Measurements from ENCODE around the gene PGA4. TPM values are rescaled to one million over a fixed set of nuclear protein-coding genes. Genes with fewer than 3 reads are reported as not detected.

PGA4 gene
- total and polyA plus RNA-seq, 2 of the 8 experiments (the other 6 are each of a cell fraction or from before 2014, with no cell fraction given): 1.3 TPM; not detected in 1

DNA sequence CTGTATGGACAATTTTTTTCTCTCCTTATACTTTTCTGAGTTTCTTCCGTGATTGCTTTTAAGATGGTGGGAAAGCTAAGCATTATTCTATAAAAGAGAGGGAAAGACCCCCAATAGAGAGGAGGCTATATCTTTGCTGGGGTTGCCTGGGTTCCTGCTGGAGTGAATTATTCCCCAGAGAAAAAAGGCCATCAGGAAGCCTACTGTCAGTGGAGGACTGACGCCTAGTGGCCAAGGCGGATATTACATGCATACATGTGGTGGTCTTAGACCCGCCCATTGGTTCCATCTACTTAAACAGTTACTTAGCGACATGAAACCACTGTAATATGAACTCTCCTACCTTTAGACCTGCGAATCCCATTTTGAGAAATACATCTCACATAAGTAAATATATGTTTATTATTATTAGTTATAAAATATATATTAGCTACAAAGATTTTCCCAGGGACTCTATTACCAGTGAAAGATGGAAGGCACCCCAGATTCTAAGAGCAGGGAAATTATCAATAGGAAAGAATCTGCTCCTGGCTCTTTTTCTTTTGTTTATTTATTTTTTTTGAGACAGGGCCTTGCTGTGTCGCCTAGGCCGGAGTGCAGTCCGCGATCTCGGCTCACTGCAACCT, 34.5 kb upstream of the PGA4 start:
- no peaks in the 10 kb centered on the region for H3K79me1 ChIP-seq (ENCODE audit: low read depth, low read length)
- no peaks in the 10 kb centered on the region for H3K27me3 ChIP-seq (replicated peaks in 1 of 4; ENCODE audit: control insufficient read depth in 3 of 4, extremely low read depth in 1 of 4, insufficient read depth in 3 of 4, low read length in 3 of 4)
- no peak overlapping the region for H3K4ac ChIP-seq (replicated peaks; ENCODE audit: insufficient read length, low read depth, low read length)
- no peaks in the 10 kb centered on the region for H3K23me2 ChIP-seq (ENCODE audit: low read depth, low read length)
- no peak overlapping the region for H3K23ac ChIP-seq (ENCODE audit: insufficient read length)
- TF ChIP-seq, protein P1, sequence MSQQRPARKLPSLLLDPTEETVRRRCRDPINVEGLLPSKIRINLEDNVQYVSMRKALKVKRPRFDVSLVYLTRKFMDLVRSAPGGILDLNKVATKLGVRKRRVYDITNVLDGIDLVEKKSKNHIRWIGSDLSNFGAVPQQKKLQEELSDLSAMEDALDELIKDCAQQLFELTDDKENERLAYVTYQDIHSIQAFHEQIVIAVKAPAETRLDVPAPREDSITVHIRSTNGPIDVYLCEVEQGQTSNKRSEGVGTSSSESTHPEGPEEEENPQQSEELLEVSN (IDR thresholded peaks at IDR 0.05): no peak
- TF ChIP-seq RAD21 (IDR thresholded peaks at IDR 0.05 in 1 of 2, conservative IDR thresholded peaks at IDR 0.05 in 1 of 2; ENCODE audit: low read depth in 2 of 2, low read length in 2 of 2): peak; percentile 96 to 97
- TF ChIP-seq CTCF (IDR thresholded peaks at IDR 0.05; ENCODE audit: control extremely low read depth in 1 of 3, insufficient read depth in 1 of 3, low read depth in 1 of 3, low read length in 3 of 3): peak; percentile 80 to 93 (median 89)
- 0 out of 2 replicates have a peak, but pooled peaks have one; percentile 25 for TF ChIP-seq JUND (IDR thresholded peaks at IDR 0.05; ENCODE audit: low read length)
- TF ChIP-seq USF2 (IDR thresholded peaks at IDR 0.05; ENCODE audit: low read length): no peak
- TF ChIP-seq POLR2AphosphoS5 (IDR thresholded peaks at IDR 0.05; ENCODE audit: low read depth, low read length): no peak
- 0 out of 2 replicates have a peak, but pooled peaks have one; percentile 15 for TF ChIP-seq CREB1 (IDR thresholded peaks at IDR 0.05)
- no peak for TF ChIP-seq SRF (IDR thresholded peaks at IDR 0.05; ENCODE audit: low read depth, low read length)
- no peak overlapping the region for H2BK5ac ChIP-seq (ENCODE audit: low read depth, low read length)
- 41% methylated on average over 11 of the region's 11 CpGs; no CpG with 5 or more reads in 1 of the 2 experiments for WGBS, 2 experiments (ENCODE audit: extremely low coverage in 1 of 2, insufficient coverage in 1 of 2, insufficient read length in 1 of 2, insufficient replicate concordance in 2 of 2, low coverage in 1 of 2, low lambda C conversion rate in 2 of 2, missing lambda C conversion rate in 1 of 2)
- H3K36me3 ChIP-seq (ENCODE audit: control insufficient read depth in 2 of 4, insufficient read depth in 4 of 4, low read length in 3 of 4): no peaks in the 10 kb centered on the region
- no peak overlapping the region for H3K18ac ChIP-seq (ENCODE audit: extremely low read depth, low read length)
- H2AK5ac ChIP-seq (ENCODE audit: low read depth, low read length): no peak overlapping the region
- H2BK120ac ChIP-seq (replicated peaks; ENCODE audit: low read depth, low read length): no peak overlapping the region
- no peak overlapping the region for H2AFZ ChIP-seq (ENCODE audit: low read length)
- CTCF ChIA-PET (ENCODE audit: partially characterized antibody): interaction anchor here (0.7 to 5.0 kb wide), 39 partner anchors 9 to 350 kb away, joined by 3 to 38 read pairs (median 4); partner anchors contain the start of genes CD6 and VPS37C
- H4K5ac ChIP-seq (ENCODE audit: insufficient read length, low read depth, low read length): no peak overlapping the region
- H3K79me2 ChIP-seq (ENCODE audit: control insufficient read depth in 1 of 2, insufficient read depth in 2 of 2, low read length in 2 of 2): no peaks in the 10 kb centered on the region
- no peak overlapping the region for H2BK12ac ChIP-seq (ENCODE audit: low read depth, low read length)
- H3K9ac ChIP-seq (replicated peaks in 1 of 4; ENCODE audit: extremely low read depth in 1 of 4, low read depth in 3 of 4, low read length in 3 of 4): no peak overlapping the region
- H4K8ac ChIP-seq (ENCODE audit: extremely low read depth, insufficient read depth, low read length): no peak overlapping the region
- no peak overlapping the region for H3K27ac ChIP-seq (ENCODE audit: low read depth, low read length)
- no peak overlapping the region for H3K4me3 ChIP-seq (ENCODE audit: extremely low read depth in 1 of 4, insufficient read depth in 2 of 4, low read depth in 3 of 4, low read length in 4 of 4)
- FAIRE-seq (peak; percentile 81), DNase-seq (ENCODE audit: low read depth in 1 of 2, low spot score in 2 of 2) (peak; percentile 58 to 90)
- POLR2A ChIA-PET (ENCODE audit: partially characterized antibody): no interaction called here
- no peaks in the 10 kb centered on the region for H3K9me3 ChIP-seq (ENCODE audit: insufficient read depth in 2 of 2, low read depth in 1 of 2, low read length in 1 of 2)
- H2BK20ac ChIP-seq (ENCODE audit: low read length): no peak overlapping the region
- no peak overlapping the region for H3K56ac ChIP-seq (replicated peaks; ENCODE audit: insufficient read length, low read depth, low read length)
- no peak overlapping the region for H3K14ac ChIP-seq (ENCODE audit: insufficient read length)
- H2BK15ac ChIP-seq (ENCODE audit: low read length): no peak overlapping the region
- H3K4me2 ChIP-seq (ENCODE audit: insufficient read depth in 1 of 2, low read depth in 2 of 2, low read length in 2 of 2): no peak overlapping the region
- no peaks in the 10 kb centered on the region for H4K20me1 ChIP-seq (replicated peaks in 1 of 2; ENCODE audit: control insufficient read depth in 1 of 2, insufficient read depth in 2 of 2, low read length in 2 of 2)
- H3K4me1 ChIP-seq (replicated peaks in 1 of 4; ENCODE audit: control insufficient read depth in 3 of 4, insufficient read depth in 4 of 4, low read length in 3 of 4): no peaks in the 10 kb centered on the region
- H4K91ac ChIP-seq (replicated peaks; ENCODE audit: insufficient read length, low read length): no peak overlapping the region
